GM19397 (cell line): Measurements from ENCODE around the gene THRSP.
"Not testable (repeated sequence)": the region's sequence is repeated elsewhere in the genome, so short reads cannot be mapped to it uniquely, and the experiment has no call there.

Experiments
- ATAC-seq: cut with Tn5 transposase; IDR thresholded peaks from one replicate; pipeline ENCODE4 v1.9.1; 2021; ENCODE audit warnings: mild to moderate bottlenecking, moderate library complexity; ENCODE audit not compliant: unreplicated experiment

Gene THRSP, protein sequence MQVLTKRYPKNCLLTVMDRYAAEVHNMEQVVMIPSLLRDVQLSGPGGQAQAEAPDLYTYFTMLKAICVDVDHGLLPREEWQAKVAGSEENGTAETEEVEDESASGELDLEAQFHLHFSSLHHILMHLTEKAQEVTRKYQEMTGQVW

GRCh38 chr11:78063440-78064181 lies at the start of gene THRSP:
THRSP (plus strand) TSS chr11:78063861; CDS start chr11:78063882, 21 bp downstream.
- ATAC-seq = no peak

- not testable (repeated sequence) for ATAC-seq
Observed at GRCh38 chr11:78014937-78015520, 48.6 kb upstream of the THRSP start.

DNA sequence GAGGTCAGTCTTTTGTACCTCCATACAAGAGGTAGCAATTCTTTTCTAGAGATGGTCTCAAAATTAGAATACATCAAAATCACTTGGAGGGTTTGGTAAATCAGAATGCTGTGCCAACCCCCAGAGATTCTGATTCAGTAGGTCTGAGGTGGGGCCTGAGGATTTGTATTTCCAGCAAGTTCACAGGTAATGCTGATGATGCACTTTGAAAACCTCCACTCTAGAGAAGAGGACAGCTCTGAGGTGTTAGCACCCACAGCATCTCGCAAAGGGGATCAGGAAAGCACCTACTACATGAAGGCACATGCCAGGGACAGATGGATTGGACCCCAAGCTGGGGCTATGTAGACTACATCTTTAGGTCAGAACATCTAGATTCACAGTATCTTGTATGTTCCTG lies 47.8 kb upstream of the THRSP start:
- ATAC-seq = no peak

GRCh38 chr11:78019808-78020207 lies 43.9 kb upstream of the THRSP start:
- ATAC-seq = no peak

DNA sequence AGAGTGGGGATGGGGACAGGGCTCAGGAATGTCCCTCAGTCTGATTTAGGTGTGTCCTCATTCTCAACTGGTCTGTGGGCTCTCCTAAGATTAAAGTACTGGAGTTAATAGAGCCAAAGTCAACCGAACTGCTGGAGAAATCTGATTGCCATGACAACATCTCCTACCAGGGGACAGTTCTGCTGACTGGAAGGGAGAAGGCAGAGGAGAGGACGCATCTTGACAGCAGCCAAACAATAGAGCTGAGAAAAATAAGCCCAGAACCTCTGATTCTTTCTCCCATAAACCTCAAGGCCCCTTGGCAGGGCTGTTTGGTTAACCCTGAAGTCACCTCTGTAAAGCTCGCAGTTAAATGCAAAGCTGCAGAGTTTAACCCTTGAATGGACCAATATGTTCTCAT lies 43.4 kb upstream of the THRSP start:
- no peak for ATAC-seq

DNA sequence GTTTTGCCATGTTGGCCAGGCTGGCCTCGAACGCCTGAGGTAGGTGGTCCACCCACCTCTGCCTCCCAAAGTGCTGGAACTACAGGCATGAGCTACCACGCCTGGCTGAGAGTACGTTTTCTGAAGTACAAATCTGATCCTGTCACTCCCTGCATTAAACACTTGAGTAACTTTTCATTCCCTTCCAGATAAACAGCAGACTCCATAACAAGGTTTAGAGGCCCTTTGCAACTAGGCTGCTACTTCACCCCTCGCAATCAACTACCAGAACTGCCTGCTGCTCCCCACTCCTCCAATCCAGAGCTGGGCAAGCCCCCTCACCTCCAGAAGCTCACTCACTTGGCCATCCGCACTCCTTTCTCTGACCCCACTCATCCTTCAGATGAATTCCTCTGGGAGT lies 42.0 kb upstream of the THRSP start:
- ATAC-seq = no peak

- ATAC-seq = no peak
Observed at GRCh38 chr11:78022397-78023396, 41.0 kb upstream of the THRSP start, which contains the start of gene KCTD14. KCTD14 (minus strand) TSS chr11:78023276; CDS start chr11:78023249, 27 bp downstream.

DNA sequence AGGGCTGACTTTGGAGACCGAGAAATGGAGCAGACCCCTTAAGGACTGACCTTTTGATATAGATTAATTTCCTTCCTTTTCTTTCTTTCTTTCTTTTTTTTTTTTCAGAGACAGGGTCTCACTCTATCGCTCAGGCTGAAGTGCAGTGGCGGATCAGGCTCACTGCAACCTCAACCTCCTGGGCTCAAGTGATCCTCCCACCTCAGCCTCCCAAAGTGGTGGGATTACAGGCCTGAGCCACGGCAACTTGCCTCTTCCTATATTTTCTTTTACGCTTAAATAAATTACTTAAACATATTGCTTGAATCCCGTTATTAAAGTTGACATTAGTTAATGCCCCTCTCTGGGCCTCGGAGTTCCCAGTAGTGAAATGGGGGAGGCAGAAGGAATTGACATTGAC lies 40.2 kb upstream of the THRSP start:
- ATAC-seq = no peak

DNA sequence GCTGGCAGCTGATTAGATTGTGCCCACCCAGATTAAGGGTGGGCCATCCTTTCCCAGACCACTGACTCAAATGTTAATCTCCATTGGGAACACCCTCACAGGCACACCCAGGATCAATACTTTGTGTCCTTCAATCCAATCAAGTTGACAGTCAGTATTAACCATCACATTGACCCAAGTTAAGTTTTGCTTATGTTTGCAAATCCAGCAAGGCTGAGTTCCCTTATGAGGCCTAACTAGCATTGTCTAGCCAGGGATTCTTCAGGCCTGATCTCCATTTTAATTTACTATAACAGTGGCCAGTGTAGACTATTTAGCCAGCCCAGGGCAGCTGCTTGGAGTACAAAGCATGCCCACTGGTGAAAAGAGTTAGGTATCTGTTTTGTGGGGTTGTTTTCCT lies 38.3 kb upstream of the THRSP start:
- no peak for ATAC-seq

DNA sequence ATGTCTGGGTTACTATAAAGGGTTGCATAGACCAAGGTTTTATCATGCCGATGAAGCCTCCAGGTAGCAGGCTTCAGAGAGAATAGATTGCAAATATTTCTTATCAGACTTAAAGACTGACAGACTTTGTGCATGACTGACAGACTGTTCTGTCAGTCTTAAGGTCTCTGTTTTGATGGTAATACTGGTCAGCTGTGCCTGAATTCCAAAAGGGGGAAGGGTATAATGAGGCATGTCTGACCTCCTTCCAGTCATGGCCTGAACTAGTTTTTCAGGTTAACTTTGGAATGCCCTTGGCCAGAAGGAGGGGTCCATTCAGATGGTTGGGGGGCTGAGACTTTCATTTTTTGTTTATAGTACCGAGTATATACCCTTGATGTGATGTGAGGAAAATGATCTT lies 35.9 kb upstream of the THRSP start:
- no peak for ATAC-seq

GRCh38 chr11:78028423-78028822 lies 35.2 kb upstream of the THRSP start:
- ATAC-seq = not testable (repeated sequence)

DNA sequence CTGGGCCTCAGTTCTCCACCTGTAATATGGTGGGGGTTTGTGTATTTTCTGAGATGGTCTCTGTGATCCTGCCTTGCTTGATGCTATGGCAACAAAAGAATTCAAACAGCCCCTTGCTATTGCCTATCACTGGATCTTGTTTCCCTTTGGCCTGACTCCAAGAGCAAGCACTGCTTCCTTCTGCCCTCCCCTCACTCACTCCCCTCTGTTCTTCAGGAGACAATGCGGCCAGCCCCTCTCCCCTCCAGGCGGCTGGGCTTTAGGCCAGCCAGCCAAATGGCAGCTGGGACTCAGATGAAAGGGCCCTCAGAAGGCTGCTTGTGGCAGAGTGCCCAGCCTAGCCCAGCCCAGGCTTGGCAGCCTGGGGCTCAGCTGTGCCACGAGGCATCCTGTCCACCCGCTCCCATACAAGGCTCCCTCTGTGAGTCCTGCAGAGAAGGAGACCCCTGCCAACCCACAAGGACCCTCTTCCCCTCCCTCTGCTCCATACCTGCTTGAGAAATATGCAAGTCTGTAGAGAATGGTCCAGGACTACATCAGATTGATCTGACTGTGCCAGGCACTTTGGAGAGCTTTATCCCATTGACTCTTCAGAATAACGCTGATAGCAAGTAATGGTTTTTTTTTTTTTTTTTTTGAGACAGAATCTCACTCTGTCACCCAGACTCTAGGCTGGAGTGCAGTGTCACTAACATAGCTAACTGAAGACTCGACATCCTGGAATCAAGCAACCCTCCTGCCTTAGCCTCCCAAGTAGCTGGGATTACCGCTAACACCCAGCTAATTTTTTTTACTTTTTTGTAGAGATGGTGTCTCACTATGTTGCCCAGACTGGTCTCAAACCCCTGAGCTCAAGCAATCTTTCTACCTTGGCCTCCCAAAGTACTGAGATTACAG lies 33.0 kb upstream of the THRSP start:
- no peak for ATAC-seq

- peak; percentile 65 for ATAC-seq
Observed at GRCh38 chr11:78031629-78032028, 32.0 kb upstream of the THRSP start.

DNA sequence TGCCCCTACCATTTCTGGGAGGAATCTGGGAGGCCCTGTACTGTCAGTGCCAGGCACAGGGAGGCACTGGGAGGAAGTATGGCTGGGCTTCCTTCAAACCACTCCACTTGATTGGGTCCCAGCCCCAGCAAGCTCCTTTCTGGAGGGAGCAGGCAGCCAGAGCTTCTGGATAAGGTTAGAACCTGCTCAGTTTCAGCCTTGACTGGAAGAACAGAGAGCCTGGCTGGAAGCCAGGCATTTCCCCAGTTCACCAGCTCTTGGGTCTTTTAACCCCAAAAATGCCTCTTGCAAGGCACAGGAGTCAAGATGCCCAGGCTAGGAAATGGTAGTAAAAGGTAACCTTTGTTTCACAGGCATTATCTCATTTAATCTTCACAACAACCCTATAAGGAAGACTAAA lies 31.6 kb upstream of the THRSP start:
- ATAC-seq = peak; percentile 13

DNA sequence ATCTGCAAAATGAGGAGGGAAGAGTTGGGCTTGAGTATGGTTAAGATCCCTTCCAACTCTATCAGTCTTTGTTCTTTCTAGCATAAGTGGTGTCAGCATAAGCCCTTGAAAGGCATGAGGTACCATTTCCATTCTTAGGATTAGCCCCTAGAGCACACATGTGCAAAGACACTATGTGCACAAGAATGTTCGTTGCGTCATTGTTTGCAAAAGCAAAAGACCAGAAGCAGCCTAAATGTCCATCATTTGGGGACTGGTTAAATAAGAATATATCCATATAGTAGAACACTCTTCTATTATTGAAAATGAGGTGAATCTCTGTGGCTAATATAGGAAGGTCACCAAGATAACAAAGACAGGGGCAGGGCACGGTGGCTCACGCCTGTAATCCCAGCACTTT lies 30.6 kb upstream of the THRSP start:
- no peak for ATAC-seq

DNA sequence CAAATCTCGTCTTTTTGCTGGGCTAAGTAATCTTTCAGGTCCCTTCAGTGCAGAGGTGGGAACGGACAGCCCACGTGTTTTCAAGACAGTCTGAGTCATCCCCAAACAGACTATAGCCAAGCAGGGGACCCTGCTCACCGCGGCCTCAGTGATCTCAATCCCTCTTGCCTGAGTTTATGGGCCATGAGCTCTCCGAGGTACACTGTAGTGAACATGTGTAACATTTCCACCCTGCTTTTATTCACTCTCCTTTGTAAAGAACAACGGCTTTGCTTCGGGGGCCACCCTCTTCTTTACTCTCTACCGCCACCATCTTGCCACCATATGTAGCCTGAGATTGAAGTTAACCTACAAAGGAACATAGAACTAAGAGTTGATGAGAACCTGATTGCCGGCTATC lies 29.0 kb upstream of the THRSP start:
- no peak for ATAC-seq

DNA sequence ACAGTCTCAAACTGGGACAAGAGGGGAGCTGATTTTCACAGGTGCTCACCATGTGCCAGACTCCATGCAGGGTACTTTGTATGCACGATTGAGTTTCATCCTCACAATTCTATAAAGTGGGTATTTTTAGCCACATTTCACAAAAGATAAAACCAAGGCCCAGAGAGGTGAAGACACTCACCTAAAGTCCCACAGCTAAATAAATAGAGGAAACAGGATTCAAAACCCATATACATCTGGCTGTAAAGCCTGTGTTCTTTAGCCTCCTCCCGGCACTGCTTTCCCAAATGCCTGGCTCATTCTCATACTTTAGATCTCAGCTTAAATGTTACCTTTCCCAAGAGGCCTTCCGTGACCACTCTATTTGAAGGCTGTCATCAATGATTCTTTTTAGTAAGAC lies 27.3 kb upstream of the THRSP start:
- ATAC-seq = no peak

DNA sequence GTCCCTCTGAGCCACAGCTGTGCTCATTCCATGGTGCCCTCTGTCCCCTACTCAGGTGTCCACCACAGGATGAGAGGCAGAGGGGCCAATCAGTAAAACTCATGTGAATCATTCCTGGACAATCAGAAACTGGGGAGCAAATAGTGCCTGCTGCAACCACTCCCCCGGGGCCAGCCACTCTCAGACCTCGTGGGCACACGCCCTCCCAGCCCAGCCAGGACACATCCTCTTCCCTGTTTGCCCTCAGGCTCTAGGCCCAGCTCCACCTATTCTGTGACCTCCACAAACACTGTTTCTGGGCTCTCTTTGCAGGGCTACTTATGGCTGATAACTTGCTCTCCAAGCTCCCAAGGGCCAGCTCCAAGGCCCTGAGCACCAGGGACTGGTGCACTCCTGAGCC lies 26.6 kb upstream of the THRSP start:
- ATAC-seq = no peak

DNA sequence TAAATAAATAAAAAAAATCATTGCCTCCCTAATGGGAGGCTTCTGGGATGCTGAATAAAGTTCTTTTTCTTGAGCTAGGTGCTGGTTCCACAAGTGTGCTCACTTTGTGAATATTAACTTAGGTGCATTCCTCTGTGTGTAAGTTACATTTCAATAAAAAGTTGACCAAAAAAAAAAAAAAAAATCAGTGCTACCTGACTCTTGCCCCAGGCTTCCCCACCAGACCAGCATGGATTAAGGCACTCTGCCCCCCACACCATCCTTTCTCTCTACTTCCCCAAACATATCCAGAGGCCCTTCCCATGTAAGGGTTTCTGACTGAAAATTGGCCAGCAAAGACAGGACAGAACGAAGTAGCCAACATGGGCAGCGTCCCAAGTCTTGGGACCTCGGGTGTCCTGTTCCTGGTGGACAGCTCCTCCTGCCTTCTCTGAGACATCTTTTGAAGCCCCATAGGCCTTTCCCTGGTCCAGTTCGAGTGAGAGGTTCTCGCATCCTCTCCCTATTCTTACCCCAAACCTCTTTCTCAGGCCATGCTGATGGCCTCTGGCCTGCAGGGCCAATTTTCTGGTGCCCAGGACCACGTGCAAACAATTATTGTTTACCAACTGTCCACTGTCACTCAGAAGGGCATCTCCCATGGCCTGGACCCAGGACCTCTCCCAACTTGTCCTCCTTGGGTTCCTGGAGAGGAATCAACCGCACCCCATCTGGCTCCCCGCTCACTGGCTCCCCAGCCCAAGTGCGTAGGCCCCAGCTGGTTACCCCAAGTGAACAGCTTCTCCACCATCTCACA lies 25.6 kb upstream of the THRSP start:
- ATAC-seq = no peak
